Stimulated activated CD8-positive, alpha-beta memory T cell treated with anti-CD3 and anti-CD28 coated beads, Interleukin-12 subunit alpha, Interleukin-12 subunit beta, amount 100 ng/mL, for 4 hours (primary cell): ENCODE data around the gene SPATA31C1.
"Not testable (repeated sequence)": the region's sequence is repeated elsewhere in the genome, so short reads cannot be mapped to it uniquely, and the experiment has no call there.

Source experiments
- DNase-seq: peaks from one replicate; pipeline ENCODE4 v3.0.0-alpha.2; 2020; ENCODE audit warnings: low read depth

The SPATA31C1 gene

GRCh38 chr9:87886933-87887505, 30.7 kb upstream of the SPATA31C1 start:
- no peak for DNase-seq

GRCh38 chr9:87887661-87888480, 29.9 kb upstream of the SPATA31C1 start:
- DNase-seq: no peak

GRCh38 chr9:87888501-87888900, 29.3 kb upstream of the SPATA31C1 start:
- DNase-seq: no peak

GRCh38 chr9:87889065-87889881, 28.5 kb upstream of the SPATA31C1 start:
- DNase-seq: no peak

GRCh38 chr9:87889882-87890252, 27.9 kb upstream of the SPATA31C1 start:
- no peak for DNase-seq

- no peak for DNase-seq
These were observed 26.9 kb upstream of the SPATA31C1 start for GRCh38 chr9:87890837-87891236.

- no peak for DNase-seq
These were observed 26.0 kb upstream of the SPATA31C1 start for GRCh38 chr9:87891754-87892153.

- no peak for DNase-seq
These were observed 24.8 kb upstream of the SPATA31C1 start for GRCh38 chr9:87892956-87893355.

GRCh38 chr9:87894998-87895625, 22.6 kb upstream of the SPATA31C1 start:
- DNase-seq: no peak

GRCh38 chr9:87896891-87897290, 20.9 kb upstream of the SPATA31C1 start:
- no peak for DNase-seq

GRCh38 chr9:87898151-87898550, 19.6 kb upstream of the SPATA31C1 start:
- no peak for DNase-seq

GRCh38 chr9:87902371-87902770, 15.4 kb upstream of the SPATA31C1 start:
- DNase-seq: not testable (repeated sequence)

- no peak for DNase-seq
These were observed 8.3 kb upstream of the SPATA31C1 start for GRCh38 chr9:87909310-87910041.

- no peak for DNase-seq
These were observed 6.9 kb upstream of the SPATA31C1 start for GRCh38 chr9:87910821-87911220.

- DNase-seq: not testable (repeated sequence)
These were observed 1.3 kb downstream of the SPATA31C1 start for GRCh38 chr9:87919013-87919412.

- DNase-seq: not testable (repeated sequence)
These were observed 3.8 kb downstream of the SPATA31C1 start for GRCh38 chr9:87921561-87921960.

GRCh38 chr9:87923012-87923411, 5.2 kb downstream of the SPATA31C1 start:
- not testable (repeated sequence) for DNase-seq

- DNase-seq: not testable (repeated sequence)
These were observed 7.1 kb downstream of the SPATA31C1 start for GRCh38 chr9:87924851-87925250.

- DNase-seq: not testable (repeated sequence)
These were observed 11.4 kb downstream of the SPATA31C1 start for GRCh38 chr9:87929152-87929551.

- DNase-seq: not testable (repeated sequence)
These were observed 16.7 kb downstream of the SPATA31C1 start for GRCh38 chr9:87934444-87934843.

GRCh38 chr9:87937352-87937751, 19.6 kb downstream of the SPATA31C1 start:
- not testable (repeated sequence) for DNase-seq

GRCh38 chr9:87937918-87938317, 20.2 kb downstream of the SPATA31C1 start:
- not testable (repeated sequence) for DNase-seq
